K562 (cell line): ENCODE results near the gene PRXL2A. TPM values are rescaled to one million over a fixed set of nuclear protein-coding genes. Genes with fewer than 3 reads are reported as not detected.

Source experiments
- BCOR ChIP-seq: fragments of 450-650 bp; IDR thresholded peaks from 2 replicates; pipeline ENCODE4 v1.6.1; 2016
- ELF4 ChIP-seq: fragments of 450-650 bp; formaldehyde crosslinking; IDR thresholded peaks from 2 replicates; pipeline ENCODE4 v1.4.0; 2022; ENCODE audit warnings: missing genetic modification characterization
- GABPB2 ChIP-seq: fragments of 250-450 bp; sonication (Bioruptor Pico); conservative IDR thresholded peaks from 2 replicates; pipeline ENCODE4 v1.5.1; 2021; ENCODE audit warnings: mild to moderate bottlenecking
- HOMEZ ChIP-seq: fragments of 250-450 bp; sonication (Bioruptor Pico); IDR thresholded peaks from 2 replicates; pipeline ENCODE4 v1.4.0; 2020; ENCODE audit warnings: mild to moderate bottlenecking, moderate library complexity
- KDM4B ChIP-seq, 2 experiments: fragments of 450-650 bp in 1 of 2; sonication (generic) in 1 of 2; IDR thresholded peaks; 2 replicates each; pipeline ENCODE4 v1.6.1; 2016 to 2017; ENCODE audit warnings: borderline replicate concordance in 2 of 2, antibody characterized with exemption in 1 of 2, low read depth in 1 of 2, mild to moderate bottlenecking in 1 of 2
- KLF6 ChIP-seq: fragments of 250-450 bp; sonication (Bioruptor Pico); IDR thresholded peaks from 2 replicates; pipeline ENCODE4 v1.4.0; 2020; ENCODE audit warnings: mild to moderate bottlenecking, moderate library complexity, borderline replicate concordance
- MAFF ChIP-seq: IDR thresholded peaks from 2 replicates; pipeline ENCODE4 v1.6.1; 2012; ENCODE audit warnings: low read length, improper control_type of control experiment
- MTA1 ChIP-seq: fragments of 450-650 bp; IDR thresholded peaks from 2 replicates; pipeline ENCODE4 v1.6.1; 2017; ENCODE audit warnings: borderline replicate concordance
- NEUROD1 ChIP-seq: fragments of 150-350 bp; IDR thresholded peaks from 2 replicates; pipeline ENCODE4 v1.6.1; 2014; ENCODE audit warnings: borderline replicate concordance, low read length, low read depth; ENCODE audit not compliant: partially characterized antibody
- RBM22 ChIP-seq: fragments of 200-400 bp; formaldehyde crosslinking; IDR thresholded peaks from 2 replicates; pipeline ENCODE4 v1.6.1; 2018; ENCODE audit warnings: low read length, low read depth; ENCODE audit not compliant: poor library complexity, severe bottlenecking
- RFX5 ChIP-seq: IDR thresholded peaks from 2 replicates; pipeline ENCODE4 v1.6.1; 2011; ENCODE audit warnings: low read depth, mild to moderate bottlenecking, improper control_type of control experiment, low read length
- RREB1 ChIP-seq: fragments of 250-450 bp; sonication (Bioruptor Pico); IDR thresholded peaks from 2 replicates; pipeline ENCODE4 v1.4.0; 2020
- SRF ChIP-seq, 2 experiments: fragments of 250-450, 450-650 bp in 1 of 2; sonication (Bioruptor Pico) in 1 of 2; sonication (generic) in 1 of 2; formaldehyde crosslinking; IDR thresholded peaks; 2 replicates each; pipeline versions ENCODE4 v1.5.0 to v1.5.1; 2020 to 2022; ENCODE audit warnings: mild to moderate bottlenecking in 1 of 2, missing genetic modification reagents in 1 of 2
- ZHX1 ChIP-seq: fragments of 150-350 bp; conservative IDR thresholded peaks from 2 replicates; pipeline ENCODE4 v1.6.1; 2014; ENCODE audit warnings: low read length
- ZKSCAN1 ChIP-seq: fragments of 150-350 bp; IDR thresholded peaks from 2 replicates; pipeline ENCODE4 v1.6.1; 2016; ENCODE audit warnings: low read depth, low read length
- ZNF175 ChIP-seq: fragments of 200-800 bp; sonication (Bioruptor generic); IDR thresholded peaks from 2 replicates; pipeline ENCODE4 v1.6.1; 2016; ENCODE audit warnings: low read depth, mild to moderate bottlenecking, missing genetic modification characterization, missing compliant biosample characterization
- ZNF324 ChIP-seq: fragments of 250-450 bp; sonication (Bioruptor Pico); IDR thresholded peaks from 2 replicates; pipeline ENCODE4 v1.4.0; 2020; ENCODE audit warnings: mild to moderate bottlenecking
- ZNF444 ChIP-seq: fragments of 250-450 bp; sonication (Bioruptor Pico); IDR thresholded peaks from 2 replicates; pipeline ENCODE4 v1.4.0; 2020; ENCODE audit warnings: mild to moderate bottlenecking, moderate library complexity
- polyA plus RNA-seq, 8 experiments: library from polyadenylated mRNA; depleted of rRNA in 4 of 8; stranded (reverse) in 5 of 8; unstranded in 3 of 8; fragments of >200 nt; fragmentation: Nextera tagmentation in 2 of 8; fragmentation: Illumina TruSeq in 1 of 8; extraction: Ambion mirVana in 2 of 8; extraction: Trizol in 1 of 8; gene quantifications; 2 replicates each; pipeline versions ENCODE4 v1.2.1 to v1.2.3, GENCODE V29; 2011 to 2014; ENCODE audit warnings: inconsistent platforms in 1 of 8, missing spikeins in 1 of 8
- total RNA-seq, 7 experiments: library from RNA; depleted of rRNA in 6 of 7; stranded (reverse); fragments of >200 nt in 6 of 7; fragmentation: Illumina TruSeq in 2 of 7; extraction: Trizol in 2 of 7; gene quantifications; 2 replicates each; pipeline versions ENCODE4 v1.2.1 to v1.2.3, GENCODE V29; 2011 to 2021; ENCODE audit warnings: low replicate concordance in 1 of 7

Gene PRXL2A
- total and polyA plus RNA-seq, 9 of the 15 experiments (the other 6 are each of a cell fraction or from before 2014, with no cell fraction given) = 0.14 to 1.2 (median 0.75) TPM

GRCh38 chr10:80459047-80459865 lies 50.9 kb downstream of the PRXL2A start (continued):
- peak in 1 of 2 experiments; percentile 82; a peak in 2 of 4 replicates for TF ChIP-seq SRF (CRISPR knock-in tag; IDR thresholded peaks at IDR 0.05)
- TF ChIP-seq NEUROD1 = no peak
- TF ChIP-seq KDM4B (IDR thresholded peaks at IDR 0.05; ENCODE audit: borderline replicate concordance in 2 of 2, low read depth in 1 of 2) = no peak
- no peak for TF ChIP-seq ZNF175 (CRISPR knock-in tag)
- TF ChIP-seq GABPB2 (CRISPR knock-in tag) = no peak
- no peak for TF ChIP-seq ZNF444 (CRISPR knock-in tag)
- TF ChIP-seq ZHX1 = no peak
- no peak for TF ChIP-seq ZNF324 (CRISPR knock-in tag)
- no peak for TF ChIP-seq RBM22
- no peak for TF ChIP-seq RFX5
- no peak for TF ChIP-seq RREB1 (CRISPR knock-in tag)
- 0 out of 2 replicates have a peak, but pooled peaks have one; percentile 68 for TF ChIP-seq KLF6 (CRISPR knock-in tag)
- TF ChIP-seq HOMEZ (CRISPR knock-in tag) = no peak
- TF ChIP-seq MTA1 = 0 out of 2 replicates have a peak, but pooled peaks have one; percentile 39
- no peak for TF ChIP-seq BCOR
- no peak for TF ChIP-seq ELF4 (CRISPR knock-in tag)
- TF ChIP-seq MAFF = no peak
- TF ChIP-seq ZKSCAN1 = peak; percentile 72; the same call in 1 of the 2 replicates
